ENCODE results near the gene RIPPLY1.

GRCh38 chrX:106928227-106928626 lies 25.1 kb upstream of the RIPPLY1 start:
- no peak for TF ChIP-seq CTCF (tag by site-specific recombination; IDR thresholded peaks at IDR 0.05)
- no peak for TF ChIP-seq KLF8 (tag by site-specific recombination; IDR thresholded peaks at IDR 0.05)
- no peak for TF ChIP-seq ZNF146 (tag by site-specific recombination; IDR thresholded peaks at IDR 0.05)
- TF ChIP-seq ZBTB44 (tag by site-specific recombination; IDR thresholded peaks at IDR 0.05), result no peak
- no peak for TF ChIP-seq ZNF362 (tag by site-specific recombination; IDR thresholded peaks at IDR 0.05)
- no peak for TF ChIP-seq TSHZ1 (tag by site-specific recombination; IDR thresholded peaks at IDR 0.05; ENCODE audit: borderline replicate concordance)
- TF ChIP-seq ZNF174 (tag by site-specific recombination; IDR thresholded peaks at IDR 0.05), result no peak
- no peak for TF ChIP-seq ZNF138 (tag by site-specific recombination; IDR thresholded peaks at IDR 0.05; ENCODE audit: borderline replicate concordance)
- TF ChIP-seq PATZ1 (tag by site-specific recombination; IDR thresholded peaks at IDR 0.05), result no peak
- TF ChIP-seq ZNF157 (tag by site-specific recombination; IDR thresholded peaks at IDR 0.05), result no peak
- no peak for TF ChIP-seq ZBTB8A (tag by site-specific recombination; IDR thresholded peaks at IDR 0.05)
- TF ChIP-seq ZNF624 (tag by site-specific recombination; IDR thresholded peaks at IDR 0.05), result no peak
- TF ChIP-seq KLF1 (tag by site-specific recombination; IDR thresholded peaks at IDR 0.05), result no peak
